Common myeloid progenitor, CD34-positive (primary cell): ENCODE data around the gene VWCE.
"Not testable (repeated sequence)": the region's sequence is repeated elsewhere in the genome, so short reads cannot be mapped to it uniquely, and the experiment has no call there.

ENCODE experiments used
- CTCF ChIA-PET: fragments of 350-600 bp; sonication (Branson Sonifier 250); formaldehyde crosslinking; loops from one replicate; lab custom pipeline; 2021; ENCODE audit warnings: antibody characterized with exemption; lab: Charles Lee
- POLR2A ChIA-PET: fragments of 350-600 bp; sonication (Branson Sonifier 250); formaldehyde crosslinking; loops from one replicate; lab custom pipeline; 2021; ENCODE audit warnings: antibody characterized with exemption; lab: Charles Lee
- DNase-seq, 3 donors: peaks; one replicate each; pipeline versions ENCODE4 v3.0.0 to v3.0.0-alpha.2; 2013
- H3K27ac ChIP-seq, 2 experiments: 1 replicate in 1 of 2; 2 replicates in 1 of 2; pipeline ENCODE4 v1.7.0; 2013; ENCODE audit warnings: inconsistent platforms in 2 of 2, low read length in 2 of 2, mild to moderate bottlenecking in 2 of 2, low read depth in 1 of 2, moderate library complexity in 1 of 2; ENCODE audit not compliant: severe bottlenecking in 2 of 2, insufficient read depth in 1 of 2, poor library complexity in 1 of 2
- H3K27me3 ChIP-seq, 5 experiments: replicated peaks in 2 of 5; 1 replicate in 3 of 5; 2 replicates in 2 of 5; pipeline versions ENCODE4 v1.6.1 to v1.7.0; 2013; ENCODE audit warnings: low read length in 4 of 5, mild to moderate bottlenecking in 2 of 5, moderate library complexity in 2 of 5, inconsistent platforms in 1 of 5; ENCODE audit not compliant: insufficient read depth in 5 of 5, control insufficient read depth in 4 of 5
- H3K36me3 ChIP-seq, 4 experiments: 1 replicate in 2 of 4; 2 replicates in 2 of 4; pipeline versions ENCODE4 v1.6.1 to v1.7.0; 2013; ENCODE audit warnings: low read length in 3 of 4, control low read depth in 1 of 4, mild to moderate bottlenecking in 1 of 4; ENCODE audit not compliant: control insufficient read depth in 4 of 4, insufficient read depth in 4 of 4
- H3K4me1 ChIP-seq, 4 experiments: 1 replicate in 3 of 4; 2 replicates in 1 of 4; pipeline versions ENCODE4 v1.6.1 to v1.7.1; 2013; ENCODE audit warnings: low read length in 3 of 4, mild to moderate bottlenecking in 3 of 4, control low read depth in 1 of 4, inconsistent platforms in 1 of 4, moderate library complexity in 1 of 4; ENCODE audit not compliant: control insufficient read depth in 4 of 4, insufficient read depth in 4 of 4; ENCODE audit errors: control extremely low read depth in 1 of 4
- H3K4me3 ChIP-seq, 7 experiments: 1 replicate in 4 of 7; 2 replicates in 3 of 7; pipeline versions ENCODE4 v1.5.1 to v1.7.0; 2013; ENCODE audit warnings: mild to moderate bottlenecking in 7 of 7, low read length in 6 of 7, moderate library complexity in 6 of 7, inconsistent platforms in 2 of 7, low read depth in 2 of 7, control low read depth in 1 of 7; ENCODE audit not compliant: insufficient read depth in 4 of 7, control insufficient read depth in 1 of 7; ENCODE audit errors: extremely low read depth in 1 of 7
- H3K9me3 ChIP-seq, 5 experiments: 1 replicate in 4 of 5; 2 replicates in 1 of 5; pipeline versions ENCODE4 v1.6.1 to v1.7.1; 2013; ENCODE audit warnings: low read length in 4 of 5, mild to moderate bottlenecking in 2 of 5, inconsistent platforms in 1 of 5, low read depth in 1 of 5, moderate library complexity in 1 of 5; ENCODE audit not compliant: control insufficient read depth in 4 of 5, insufficient read depth in 2 of 5; ENCODE audit errors: control extremely low read depth in 1 of 5
- WGBS: methylation state at CpG from one replicate; pipeline ENCODE4 v1.1.5; 2013; ENCODE audit not compliant: insufficient coverage; 5-methylcytosine and 5-hydroxymethylcytosine counted together

Gene VWCE

GRCh38 chr11:61254403-61255025, 40.6 kb downstream of the VWCE start:
- 60% methylated on average over 10 of the region's 12 CpGs for WGBS

GRCh38 chr11:61252332-61252731, 42.8 kb downstream of the VWCE start:
- H3K27me3 ChIP-seq, H3K4me1 ChIP-seq, H3K9me3 ChIP-seq, H3K36me3 ChIP-seq, H3K27ac ChIP-seq, POLR2A ChIA-PET, DNase-seq, H3K4me3 ChIP-seq: not testable (repeated sequence)
- CTCF ChIA-PET, result interaction anchor here (1.4 to 6.3 kb wide), 2 partner anchors 42 to 132 kb away, joined by 3 to 30 read pairs; partner anchors contain the start of gene VWCE
- 100% methylated on average over 1 of the region's 1 CpG for WGBS

More at GRCh38 chr11:61254403-61255025, 40.6 kb downstream of the VWCE start:
- H3K4me1 ChIP-seq, result peaks cover 0 to 2% (median 0%) of the 10 kb centered on the region in 4 experiments
- H3K27me3 ChIP-seq, result no peaks in the 10 kb centered on the region
- DNase-seq, result peak; percentile 56 to 73 (median 62)
- ChIA-PET POLR2A (interaction anchor here (0.7 kb wide), 1 partner anchor 997 kb away, joined by 3 read pairs; no protein-coding TSS in a partner anchor), CTCF (interaction anchor here (0.6 to 6.3 kb wide), 11 partner anchors 10 to 1049 kb away, joined by 3 to 30 read pairs (median 3); partner anchors contain the start of gene VWCE)
- no peak overlapping the region for H3K4me3 ChIP-seq
- peaks cover 0 to 2% (median under 1%) of the 10 kb centered on the region in 4 experiments for H3K36me3 ChIP-seq
- H3K27ac ChIP-seq, result no peak overlapping the region
- no peaks in the 10 kb centered on the region for H3K9me3 ChIP-seq

- POLR2A ChIA-PET, DNase-seq, H3K36me3 ChIP-seq, H3K4me1 ChIP-seq, H3K27me3 ChIP-seq, H3K27ac ChIP-seq, H3K4me3 ChIP-seq, H3K9me3 ChIP-seq: not testable (repeated sequence)
- 97% methylated on average over 17 of the region's 20 CpGs for WGBS
- CTCF ChIA-PET, result interaction anchor here (0.6 to 6.3 kb wide), 3 partner anchors 43 to 134 kb away, joined by 3 to 30 read pairs (median 3); partner anchors contain the start of gene VWCE
These were observed 44.0 kb downstream of the VWCE start for GRCh38 chr11:61250796-61251765.

- H3K4me3 ChIP-seq, H3K36me3 ChIP-seq, H3K4me1 ChIP-seq, H3K9me3 ChIP-seq, POLR2A ChIA-PET, H3K27ac ChIP-seq, DNase-seq, H3K27me3 ChIP-seq: not testable (repeated sequence)
- CTCF ChIA-PET, result interaction anchor here (0.6 kb wide), 1 partner anchor 45 kb away, joined by 3 read pairs; no protein-coding TSS in a partner anchor
- WGBS, result 98% methylated on average over 7 of the region's 8 CpGs
These were observed 45.9 kb downstream of the VWCE start for GRCh38 chr11:61249201-61249600.

DNA sequence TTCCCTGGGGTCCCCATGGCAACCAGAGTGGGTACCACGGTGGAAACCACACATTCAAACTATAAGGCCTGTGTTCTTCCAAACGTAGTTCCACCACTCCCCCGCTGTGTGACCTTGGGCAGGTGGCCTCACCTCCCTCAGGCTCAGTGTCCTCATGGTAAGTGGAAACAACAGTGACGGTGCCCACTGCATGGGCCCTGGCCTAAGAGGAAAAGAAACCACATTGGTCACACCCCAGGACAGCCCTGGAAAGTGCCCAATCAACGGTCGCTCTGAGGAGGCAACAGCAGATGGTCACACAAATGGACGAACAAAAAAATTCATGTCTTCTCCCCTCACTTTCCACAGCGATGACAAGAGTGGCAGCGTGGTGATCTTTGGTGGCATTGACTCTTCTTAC, 47.0 kb downstream of the VWCE start:
- H3K4me3 ChIP-seq, H3K9me3 ChIP-seq, CTCF ChIA-PET, H3K27me3 ChIP-seq, POLR2A ChIA-PET, DNase-seq, H3K4me1 ChIP-seq, H3K36me3 ChIP-seq, H3K27ac ChIP-seq: not testable (repeated sequence)
- 94% methylated on average over 7 of the region's 9 CpGs for WGBS

GRCh38 chr11:61245284-61245964, 49.7 kb downstream of the VWCE start:
- CTCF ChIA-PET, H3K27ac ChIP-seq, H3K9me3 ChIP-seq, H3K4me3 ChIP-seq, H3K36me3 ChIP-seq, H3K27me3 ChIP-seq, DNase-seq, POLR2A ChIA-PET, H3K4me1 ChIP-seq: not testable (repeated sequence)
- WGBS, result no CpG with 5 or more reads among the region's 10 CpGs
